Mucosa of gallbladder (tissue), 1 donor: ENCODE measurements around the gene TRIM6. TPM values are rescaled to one million over a fixed set of nuclear protein-coding genes. Genes with fewer than 3 reads are reported as not detected.
"Not testable (repeated sequence)": the region's sequence is repeated elsewhere in the genome, so short reads cannot be mapped to it uniquely, and the experiment has no call there.

Experiments used
- DNase-seq: peaks from one replicate; pipeline ENCODE4 v3.0.0-alpha.2; 2020; ENCODE audit warnings: low spot score
- total RNA-seq: library from RNA; stranded (reverse); gene quantifications from one replicate; pipeline ENCODE4 v1.2.1, GENCODE V29; 2021
- donor health status: DM: no; HTN: no; CAD: no.

The TRIM6 gene, protein sequence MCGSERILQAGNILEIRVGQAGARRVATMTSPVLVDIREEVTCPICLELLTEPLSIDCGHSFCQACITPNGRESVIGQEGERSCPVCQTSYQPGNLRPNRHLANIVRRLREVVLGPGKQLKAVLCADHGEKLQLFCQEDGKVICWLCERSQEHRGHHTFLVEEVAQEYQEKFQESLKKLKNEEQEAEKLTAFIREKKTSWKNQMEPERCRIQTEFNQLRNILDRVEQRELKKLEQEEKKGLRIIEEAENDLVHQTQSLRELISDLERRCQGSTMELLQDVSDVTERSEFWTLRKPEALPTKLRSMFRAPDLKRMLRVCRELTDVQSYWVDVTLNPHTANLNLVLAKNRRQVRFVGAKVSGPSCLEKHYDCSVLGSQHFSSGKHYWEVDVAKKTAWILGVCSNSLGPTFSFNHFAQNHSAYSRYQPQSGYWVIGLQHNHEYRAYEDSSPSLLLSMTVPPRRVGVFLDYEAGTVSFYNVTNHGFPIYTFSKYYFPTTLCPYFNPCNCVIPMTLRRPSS
- total RNA-seq, result 2.1 TPM

DNA sequence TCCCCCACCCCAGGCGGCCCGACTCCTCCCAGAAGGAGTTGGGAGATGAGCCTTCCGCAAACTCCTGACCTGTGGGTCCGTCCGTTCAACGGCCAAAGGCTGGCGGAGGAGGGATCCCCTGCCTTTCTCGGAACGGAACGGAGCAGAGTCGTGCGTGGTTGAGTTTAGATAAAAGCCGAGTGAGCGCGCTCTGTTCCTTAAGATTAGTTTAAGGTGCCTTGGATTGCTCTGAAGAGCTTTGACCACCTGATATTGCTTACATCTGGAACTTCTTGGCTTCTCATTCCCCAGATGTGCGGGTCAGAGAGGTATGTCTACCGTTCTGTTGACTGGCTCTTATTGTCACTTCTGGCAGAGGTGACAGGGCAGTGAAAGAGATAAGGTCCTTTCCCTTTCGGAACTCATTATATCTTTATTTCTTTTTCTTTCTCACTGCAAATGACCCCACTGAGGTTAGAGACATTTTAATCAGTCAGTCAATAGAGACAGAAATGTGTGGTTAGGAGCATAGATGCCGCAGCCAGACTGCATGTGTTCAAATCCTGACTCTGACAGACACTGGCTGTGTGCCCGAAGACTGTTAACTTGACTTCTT lies at the start of gene TRIM6:
Gene TRIM6 (plus strand): TSS at position 31 of the 595 bp plus-strand sequence. CDS start 261 bp downstream, at position 292.
- DNase-seq, result peak; percentile 23

DNA sequence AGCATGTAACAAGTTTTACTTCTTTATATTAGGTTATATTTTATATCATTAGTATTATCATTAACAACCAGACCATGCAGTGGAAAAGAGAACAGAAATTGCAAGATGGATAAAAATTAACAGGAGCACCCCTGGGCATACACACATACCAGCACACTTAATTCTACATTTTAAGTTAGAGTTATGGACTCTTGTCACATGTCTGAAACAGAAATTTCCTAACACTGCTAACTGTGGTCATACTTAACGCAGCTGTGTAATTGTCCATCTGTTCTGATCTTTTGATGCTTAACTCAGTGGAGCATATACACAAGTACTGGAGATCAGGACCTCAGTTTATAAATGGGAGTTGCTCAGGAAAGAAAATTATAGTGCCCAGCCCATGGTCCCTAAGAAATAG lies 48.5 kb upstream of the TRIM6 start:
- DNase-seq, result no peak

DNA sequence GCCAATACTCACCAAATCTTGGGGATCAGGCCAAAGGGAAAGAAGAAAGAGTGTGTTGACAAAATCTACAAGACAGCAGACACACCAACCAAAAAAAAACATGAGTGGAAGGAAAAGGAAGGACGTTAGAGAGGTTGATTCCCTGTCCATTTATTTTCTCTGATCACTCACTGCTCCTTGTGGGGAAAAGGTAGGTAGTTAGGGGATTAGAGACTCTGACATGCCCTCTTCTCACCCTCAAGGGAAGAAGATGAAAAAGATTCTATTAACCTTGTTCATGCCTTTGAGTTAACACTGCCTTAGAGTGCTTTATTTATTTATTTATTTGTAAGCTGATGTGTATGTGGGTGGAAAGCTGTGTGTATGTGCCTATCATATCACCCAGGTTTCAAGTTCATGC lies 48.0 kb upstream of the TRIM6 start, which contains the start of gene OR52H1:
Gene OR52H1 (minus strand): TSS at position 101 of the 400 bp plus-strand sequence. CDS start 3,035 bp downstream, outside the sequence.
- no peak for DNase-seq

DNA sequence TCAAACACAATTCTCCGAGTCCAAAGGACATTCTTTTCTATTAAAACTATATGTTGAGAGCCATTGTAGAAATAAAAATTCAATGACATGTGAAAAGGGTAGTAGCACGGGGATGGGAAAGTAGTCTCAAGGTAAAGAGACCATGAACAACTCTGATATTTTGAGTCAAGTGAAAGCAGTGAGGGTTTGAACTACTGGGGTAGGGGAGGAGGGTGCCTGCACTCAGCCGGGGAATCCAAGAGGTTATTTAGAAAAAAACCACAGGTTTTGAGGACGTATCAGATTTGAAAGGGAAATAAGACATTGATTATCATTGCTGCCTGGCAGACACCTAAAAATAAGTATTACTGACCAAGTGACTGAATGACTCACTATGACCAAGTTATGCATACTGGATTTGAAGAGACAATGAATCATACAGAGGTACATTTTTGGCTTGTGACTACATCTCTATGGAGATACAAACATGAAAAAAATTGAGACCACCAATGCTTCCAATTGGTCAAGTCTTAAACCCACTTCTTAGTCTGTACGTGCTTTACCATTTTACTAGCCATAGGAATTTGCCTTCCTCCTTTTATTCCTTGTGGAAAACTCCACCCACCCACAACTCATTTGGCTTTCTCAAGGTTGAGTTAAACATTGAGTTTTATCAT lies 45.9 kb upstream of the TRIM6 start:
- DNase-seq, result no peak

DNA sequence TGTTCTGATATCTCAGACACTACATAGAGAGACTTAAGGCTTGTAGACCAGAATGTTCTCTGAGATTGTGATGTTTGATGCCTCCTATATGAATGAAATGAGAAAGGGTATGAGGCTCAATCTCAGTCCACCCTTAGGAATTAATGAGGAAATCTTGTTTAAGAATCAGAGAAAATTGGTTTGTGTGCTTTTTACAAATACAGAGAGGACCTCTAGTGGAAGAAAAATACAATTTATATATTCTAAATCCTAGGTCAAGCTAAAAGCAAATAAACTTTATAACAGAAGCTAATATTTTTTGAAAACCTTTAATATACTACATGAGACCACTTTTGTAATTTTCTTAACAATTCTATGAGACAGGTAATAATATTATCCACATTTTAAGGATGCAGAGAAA lies 43.1 kb upstream of the TRIM6 start:
- no peak for DNase-seq

DNA sequence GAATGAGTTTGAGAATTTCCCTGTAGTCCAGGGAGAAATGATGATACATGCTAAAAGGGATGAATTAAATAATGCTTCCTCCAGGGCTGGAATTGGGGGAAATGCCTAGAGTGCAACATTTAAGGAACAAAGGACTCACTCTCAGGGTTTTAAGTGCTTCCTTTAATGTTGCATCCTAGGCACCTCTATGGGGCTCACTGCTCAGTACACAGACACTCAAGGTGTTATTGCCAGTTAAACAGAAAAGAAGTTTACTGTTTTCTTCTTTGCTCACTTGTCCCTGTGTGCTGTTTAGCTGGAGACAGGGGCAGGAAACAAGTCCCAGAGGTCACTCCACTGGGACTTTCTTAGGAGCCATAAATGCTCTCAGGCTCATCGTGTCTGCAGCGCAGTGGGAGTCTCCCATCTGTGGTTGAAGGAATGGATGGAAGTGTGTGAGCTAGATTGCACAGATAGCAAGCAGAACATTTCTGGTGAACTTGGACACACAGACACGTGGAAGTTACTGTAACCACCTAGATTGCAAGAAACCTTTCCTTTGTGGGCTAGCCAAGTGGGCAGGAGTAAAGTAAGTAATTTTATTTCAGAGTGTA lies 39.7 kb upstream of the TRIM6 start:
- DNase-seq, result no peak

DNA sequence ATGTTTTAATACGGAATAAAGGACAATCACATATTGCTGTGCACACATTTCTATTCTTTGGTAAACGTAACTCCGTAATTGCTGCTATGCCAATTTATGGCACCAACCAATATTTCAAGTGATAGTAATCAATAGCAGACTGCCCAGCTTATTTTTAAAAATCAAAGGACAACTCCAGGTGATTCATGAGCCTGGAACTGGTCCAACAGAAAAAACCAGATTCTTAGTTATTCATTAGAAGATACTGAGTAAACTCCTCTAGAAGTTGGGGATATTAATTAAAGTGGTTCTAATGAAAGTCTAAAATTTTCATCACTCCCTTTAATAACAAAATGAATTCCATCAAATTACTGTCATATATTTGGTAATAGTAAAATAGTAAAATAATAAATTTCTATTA lies 38.7 kb upstream of the TRIM6 start:
- no peak for DNase-seq

DNA sequence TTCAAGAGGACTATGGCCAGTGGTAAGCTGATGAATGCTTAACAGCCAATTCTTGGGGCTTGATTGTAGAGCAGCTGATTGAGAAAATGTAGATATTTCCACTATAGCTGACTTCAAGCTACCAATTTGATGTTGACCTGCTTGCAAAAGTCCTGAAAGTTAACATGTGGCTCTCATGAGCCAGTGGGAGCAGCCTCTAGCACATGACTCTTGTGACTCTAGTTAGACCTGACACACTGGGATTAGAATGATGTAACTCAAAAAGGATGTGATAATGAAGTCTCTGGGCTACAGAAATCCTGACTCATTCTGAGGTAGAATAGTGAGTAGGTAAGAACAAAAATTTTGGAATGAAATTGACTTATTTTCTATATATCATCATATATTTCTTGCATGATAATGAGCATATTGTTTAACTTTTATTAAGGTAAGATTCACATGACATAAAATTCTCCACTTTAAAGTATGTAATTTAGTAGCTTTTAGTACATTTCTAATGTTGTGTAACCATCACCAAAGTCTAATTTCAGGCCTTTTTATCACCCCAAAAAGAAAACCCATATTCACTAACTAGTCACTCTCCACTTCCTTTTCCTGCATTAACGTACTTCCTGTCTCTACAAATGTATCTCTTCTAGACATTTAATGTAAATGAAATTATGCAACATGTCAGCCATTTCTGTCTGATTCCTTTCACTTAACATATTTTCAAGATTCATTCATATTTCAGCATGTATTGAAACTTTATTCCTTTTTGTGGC lies 32.0 kb upstream of the TRIM6 start:
- no peak for DNase-seq

DNA sequence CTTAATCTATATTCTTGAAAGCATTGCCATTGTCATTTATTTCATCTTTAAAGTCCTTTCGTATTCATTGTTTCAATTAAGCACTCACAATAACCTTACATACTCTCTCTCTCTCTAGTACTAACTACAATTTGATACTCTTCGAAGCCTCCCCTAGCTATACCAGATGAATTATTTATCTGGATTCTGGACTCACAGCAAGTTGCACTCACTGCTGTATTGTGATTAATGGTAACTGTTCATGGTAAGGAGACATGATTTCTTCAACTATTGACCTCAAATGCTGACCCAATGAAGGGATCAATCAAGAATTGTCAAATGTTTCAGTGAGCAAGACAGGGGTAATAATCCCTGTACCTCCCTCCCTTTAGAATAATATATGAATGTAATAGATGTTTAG lies 21.8 kb upstream of the TRIM6 start:
- no peak for DNase-seq

DNA sequence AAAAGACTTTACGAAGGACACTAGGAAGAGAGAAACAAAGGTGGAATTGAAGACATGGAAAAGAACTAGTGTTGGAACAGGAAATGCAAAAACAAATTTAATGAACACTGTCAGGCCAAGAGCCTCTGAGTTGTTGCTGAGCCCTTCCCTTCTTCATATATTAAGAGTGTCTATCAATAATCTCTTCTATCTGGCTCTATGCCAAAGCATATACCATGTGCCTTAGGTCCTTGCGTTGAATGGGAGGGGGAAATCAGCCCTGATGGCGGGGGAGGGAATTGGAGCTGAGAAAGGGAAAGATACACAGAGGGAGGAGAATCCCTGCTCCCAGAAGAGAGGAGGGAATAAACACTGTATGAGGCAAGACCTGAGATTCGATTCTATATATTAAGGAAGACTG lies 21.3 kb upstream of the TRIM6 start:
- DNase-seq, result no peak

DNA sequence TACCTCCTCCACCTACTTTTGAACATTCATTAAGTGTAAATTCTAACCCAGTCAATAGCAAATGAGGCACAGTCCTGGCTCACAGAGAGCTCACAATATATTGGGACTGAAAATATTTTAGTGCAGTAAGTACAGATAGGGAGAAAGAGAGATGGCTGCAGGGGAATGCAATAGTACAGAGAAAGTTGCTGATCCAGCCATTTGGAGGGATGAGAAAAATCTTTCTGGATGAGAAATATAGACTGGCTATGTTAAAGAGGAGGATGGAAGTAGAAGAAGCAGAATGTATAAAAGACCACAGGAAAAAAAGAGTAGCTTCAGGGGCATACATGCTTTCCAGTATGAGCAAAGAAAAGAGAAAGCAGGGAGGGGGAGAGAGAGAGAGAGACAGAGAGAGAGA lies 19.3 kb upstream of the TRIM6 start:
- DNase-seq, result no peak

DNA sequence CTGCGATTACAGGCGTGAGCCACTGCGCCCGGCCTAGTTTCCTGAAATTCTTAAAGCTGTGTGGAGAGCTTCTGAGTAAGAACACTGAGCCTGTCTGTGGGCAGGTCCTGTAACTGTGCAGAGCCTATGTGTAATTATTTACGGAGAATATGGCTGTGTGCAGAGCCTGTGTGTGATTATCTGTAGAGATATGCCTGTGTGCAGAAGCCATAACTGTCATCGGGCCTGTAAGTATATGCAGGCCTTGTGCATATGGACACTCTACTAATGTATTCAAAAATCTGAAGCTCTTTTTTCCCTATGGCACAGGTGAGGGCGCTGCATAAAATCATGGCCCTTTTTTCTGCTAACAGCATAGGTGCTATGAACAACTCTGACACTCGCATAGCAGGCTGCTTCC lies 15.9 kb upstream of the TRIM6 start, which contains the start of gene OR52B6:
Gene OR52B6 (plus strand): TSS at position 301 of the 400 bp plus-strand sequence. CDS start 0 bp downstream, at position 301.
- no peak for DNase-seq

DNA sequence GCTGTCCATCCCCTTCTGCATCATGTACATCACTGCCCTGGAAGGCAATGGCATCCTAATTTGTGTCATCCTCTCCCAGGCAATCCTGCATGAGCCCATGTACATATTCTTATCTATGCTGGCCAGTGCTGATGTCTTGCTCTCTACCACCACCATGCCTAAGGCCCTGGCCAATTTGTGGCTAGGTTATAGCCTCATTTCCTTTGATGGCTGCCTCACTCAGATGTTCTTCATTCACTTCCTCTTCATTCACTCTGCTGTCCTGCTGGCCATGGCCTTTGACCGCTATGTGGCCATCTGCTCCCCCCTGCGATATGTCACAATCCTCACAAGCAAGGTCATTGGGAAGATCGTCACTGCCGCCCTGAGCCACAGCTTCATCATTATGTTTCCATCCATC lies 15.4 kb upstream of the TRIM6 start:
- DNase-seq, result no peak

DNA sequence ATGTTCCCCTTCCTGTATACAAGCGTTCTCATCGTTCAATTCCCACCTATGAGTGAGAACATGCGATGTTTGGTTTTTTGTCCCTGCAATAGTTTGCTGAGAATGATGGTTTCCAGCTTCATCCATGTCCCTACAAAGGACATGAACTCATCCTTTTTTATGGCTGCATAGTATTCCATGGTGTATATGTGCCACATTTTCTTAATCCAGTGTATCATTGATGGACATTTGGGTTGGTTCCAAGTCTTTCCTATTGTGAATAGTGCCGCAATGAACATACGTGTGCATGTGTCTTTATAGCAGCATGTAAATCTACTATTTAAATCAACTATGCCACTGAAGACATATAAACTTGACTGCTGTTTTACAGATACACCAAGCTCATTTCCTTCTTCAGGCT lies 12.0 kb upstream of the TRIM6 start:
- not testable (repeated sequence) for DNase-seq

DNA sequence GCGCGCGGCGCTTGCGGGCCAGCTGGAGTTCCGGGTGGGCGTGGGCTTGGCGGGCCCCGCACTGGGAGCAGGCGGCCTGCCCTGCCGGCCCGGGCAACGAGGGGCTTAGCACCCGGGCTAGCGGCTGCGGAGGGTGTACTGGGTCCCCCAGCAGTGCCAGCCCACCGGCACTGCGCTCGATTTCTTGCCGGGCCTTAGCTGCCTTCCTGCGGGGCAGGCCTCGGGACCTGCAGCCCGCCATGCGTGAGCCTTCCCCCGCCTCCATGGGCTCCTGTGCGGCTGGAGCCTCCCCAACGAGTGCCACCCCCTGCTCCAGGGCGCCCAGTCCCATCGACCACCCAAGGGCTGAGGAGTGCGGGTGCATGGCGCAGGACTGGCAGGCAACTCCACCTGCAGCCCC lies 6.5 kb upstream of the TRIM6 start:
- DNase-seq, result not testable (repeated sequence)

DNA sequence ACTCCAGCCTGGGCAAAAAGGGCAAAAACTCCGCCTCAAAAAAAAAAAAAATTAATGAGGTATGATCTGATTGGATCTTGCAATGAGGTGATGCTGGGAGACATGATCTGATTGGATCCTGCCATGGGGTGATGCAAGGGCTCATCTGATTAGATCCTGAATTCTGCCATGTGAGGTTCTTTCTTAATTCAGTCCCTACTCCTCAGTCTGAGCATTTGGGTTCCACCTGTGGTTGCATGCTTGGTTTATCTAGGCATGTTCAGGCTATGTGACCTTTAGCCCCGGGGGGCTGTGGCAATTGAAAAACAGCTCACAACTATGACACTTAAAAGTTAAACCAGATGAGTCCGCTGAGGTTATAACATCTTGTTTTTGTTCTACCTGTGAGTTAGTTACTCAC lies 4.8 kb upstream of the TRIM6 start:
- DNase-seq, result no peak

DNA sequence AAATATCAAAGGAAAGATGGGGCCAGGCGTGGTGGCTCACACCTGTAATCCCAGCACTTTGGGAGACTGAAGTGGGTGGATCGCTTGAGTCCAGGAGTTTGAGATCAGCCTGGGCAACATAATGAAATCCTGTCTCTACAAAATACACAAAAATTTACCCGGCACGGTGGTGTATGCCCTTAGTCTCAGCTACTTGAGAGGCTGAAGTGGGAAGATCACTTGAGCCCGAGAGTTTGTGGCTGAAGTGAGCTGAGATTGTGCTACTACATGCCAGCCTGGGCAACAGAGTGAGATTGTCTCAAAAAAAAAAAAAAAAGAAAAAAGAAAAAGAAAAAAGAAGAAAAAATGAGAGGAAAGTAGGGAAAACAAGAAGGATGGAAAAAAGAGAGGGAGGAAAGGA lies 3.8 kb upstream of the TRIM6 start:
- DNase-seq, result no peak

DNA sequence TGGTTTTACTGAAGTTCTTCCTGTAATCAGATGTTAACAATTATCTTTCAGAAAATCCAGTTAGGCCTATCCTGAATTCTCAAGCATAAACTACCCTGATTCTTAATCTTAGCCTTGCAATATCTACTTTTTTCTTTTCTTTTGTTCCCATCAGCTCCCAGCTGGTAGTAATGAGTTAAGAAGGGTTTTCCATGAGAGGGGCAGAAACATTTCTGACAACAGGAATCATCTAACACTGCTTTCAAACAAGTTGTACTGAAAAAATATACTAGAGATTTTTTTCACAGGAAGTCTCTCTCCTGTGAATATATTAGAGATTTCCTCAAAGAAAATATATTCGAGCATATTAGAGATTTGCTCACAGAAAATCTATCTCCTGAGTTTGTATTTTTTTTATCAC lies 3.3 kb upstream of the TRIM6 start:
- DNase-seq, result no peak

DNA sequence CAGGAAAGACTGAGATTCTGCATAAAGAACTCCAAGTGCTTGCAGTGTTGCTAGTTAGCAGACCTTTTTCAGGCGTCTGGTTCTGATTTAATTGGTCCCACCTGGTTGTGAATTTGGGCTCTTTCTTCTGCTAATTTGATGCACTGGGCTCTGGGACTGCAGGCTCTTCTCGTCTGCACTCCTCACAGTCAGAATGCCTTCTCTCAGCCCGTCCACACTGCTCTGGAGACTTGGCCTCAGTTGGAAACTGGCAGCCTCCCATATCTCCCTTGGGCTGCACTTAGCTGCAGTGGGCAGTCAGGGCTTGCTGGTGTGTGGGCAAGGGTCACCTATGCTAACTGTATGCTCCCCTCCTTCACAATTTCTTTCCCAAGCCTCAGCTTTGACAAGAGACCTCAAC lies 1.5 kb downstream of the TRIM6 start:
- no peak for DNase-seq

DNA sequence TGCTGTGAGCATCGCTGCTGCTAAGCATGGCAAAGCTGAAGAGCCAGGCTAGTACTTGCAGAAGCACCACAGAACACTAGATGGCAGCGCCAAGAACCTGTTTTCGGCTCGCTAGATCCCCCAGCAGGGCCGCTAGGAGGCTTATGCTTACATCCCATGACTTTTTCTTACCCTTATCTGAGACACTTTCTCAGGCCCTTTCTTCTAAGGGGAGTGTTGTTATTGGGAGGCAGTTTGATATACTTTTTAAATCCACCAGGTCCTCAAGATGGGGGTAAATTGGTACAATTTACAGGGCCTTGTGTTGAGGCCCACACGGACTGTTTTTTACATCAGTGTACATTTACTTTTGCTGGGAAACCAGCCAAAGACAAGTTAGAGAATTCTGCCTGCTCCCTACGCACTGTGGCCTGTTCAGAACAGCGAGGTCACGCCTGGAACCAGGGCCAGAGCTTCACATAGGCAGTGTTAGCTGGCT lies 4.0 kb downstream of the TRIM6 start:
- DNase-seq, result peak; percentile 79

DNA sequence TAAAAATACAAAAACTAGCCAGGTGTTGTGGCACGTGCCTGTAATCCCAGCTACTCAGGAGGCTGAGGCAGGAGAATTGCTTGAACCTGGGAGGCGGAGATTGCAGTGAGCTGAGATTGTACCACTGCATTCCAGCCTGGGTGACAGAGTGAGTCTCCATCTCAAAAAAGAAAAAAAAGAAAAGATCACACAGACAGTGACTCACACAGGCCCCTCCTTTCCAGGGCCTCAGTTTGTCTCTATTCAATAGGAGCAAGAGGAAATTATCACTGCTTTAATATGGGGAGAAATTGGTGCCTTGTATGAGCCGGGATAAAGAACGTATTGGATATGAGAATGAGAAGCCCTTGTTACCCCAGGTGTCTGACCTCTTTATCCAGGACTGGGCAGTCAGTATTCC lies 6.4 kb downstream of the TRIM6 start:
- not testable (repeated sequence) for DNase-seq
